Esophagus squamous epithelium (tissue), 4 donors: ENCODE measurements around the gene STAT5B.

Source experiments
- POLR2A ChIP-seq, 4 donors: fragments of 450-650 bp; IDR thresholded peaks; one replicate each; pipeline ENCODE4 v1.6.1; 2017; ENCODE audit warnings: antibody characterized with exemption in 4 of 4, mild to moderate bottlenecking in 4 of 4, moderate library complexity in 3 of 4
- TF ChIP-seq, protein P1 (sequence below), 6 experiments: fragments of 450-650 bp in 4 of 6; fragments of 200-600 bp in 2 of 6; sonication (generic) in 2 of 6; IDR thresholded peaks; one replicate each; pipeline ENCODE4 v1.5.1; 2016 to 2019; ENCODE audit warnings: antibody characterized with exemption in 6 of 6, mild to moderate bottlenecking in 4 of 6, moderate library complexity in 4 of 6

DNA sequence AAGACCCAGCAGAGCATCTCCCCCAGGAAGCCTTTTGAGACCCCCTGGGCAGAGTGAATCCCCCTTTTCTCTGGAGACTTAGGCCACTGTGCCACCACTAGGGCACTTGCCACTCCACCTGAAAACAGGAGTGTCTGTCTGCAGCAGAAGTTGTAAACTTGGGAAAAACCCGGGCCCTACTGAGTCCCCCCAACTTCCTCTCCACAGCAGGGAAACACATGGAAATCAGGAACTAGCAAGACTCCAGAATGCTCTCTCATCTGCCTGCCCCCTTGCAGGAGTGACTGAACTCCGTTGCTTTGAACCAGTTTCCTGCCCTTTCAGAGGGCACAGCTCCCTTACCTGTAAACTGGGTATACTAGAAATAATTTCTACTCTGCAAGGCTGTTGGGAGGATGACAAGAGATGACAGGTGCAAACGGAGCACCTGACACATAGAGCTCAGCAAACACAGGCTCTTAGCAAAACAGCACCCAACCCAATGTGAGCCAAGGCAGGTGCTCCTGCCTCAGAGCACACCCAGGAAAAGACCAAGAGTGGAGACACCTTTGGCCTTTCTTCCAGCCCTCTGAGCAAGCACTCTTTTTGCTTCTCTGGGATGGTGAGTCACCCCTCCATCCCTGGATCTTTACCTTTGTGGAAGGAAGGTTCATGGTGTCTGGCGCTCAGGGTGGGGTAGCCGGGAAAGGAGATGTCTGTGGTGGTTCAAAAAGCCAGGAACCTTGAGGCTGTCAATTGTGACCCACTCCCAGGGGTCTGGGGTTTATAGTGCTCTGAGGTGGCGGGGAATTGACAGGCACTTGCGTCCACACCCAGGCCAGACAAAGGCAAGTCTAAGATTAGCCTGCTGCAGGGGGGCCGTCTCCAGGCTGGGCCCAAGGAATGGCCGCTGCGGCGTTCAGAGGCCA is 91.2 kb downstream of the STAT5B start, which contains the start of gene HCRT:
- TF ChIP-seq, protein P1, sequence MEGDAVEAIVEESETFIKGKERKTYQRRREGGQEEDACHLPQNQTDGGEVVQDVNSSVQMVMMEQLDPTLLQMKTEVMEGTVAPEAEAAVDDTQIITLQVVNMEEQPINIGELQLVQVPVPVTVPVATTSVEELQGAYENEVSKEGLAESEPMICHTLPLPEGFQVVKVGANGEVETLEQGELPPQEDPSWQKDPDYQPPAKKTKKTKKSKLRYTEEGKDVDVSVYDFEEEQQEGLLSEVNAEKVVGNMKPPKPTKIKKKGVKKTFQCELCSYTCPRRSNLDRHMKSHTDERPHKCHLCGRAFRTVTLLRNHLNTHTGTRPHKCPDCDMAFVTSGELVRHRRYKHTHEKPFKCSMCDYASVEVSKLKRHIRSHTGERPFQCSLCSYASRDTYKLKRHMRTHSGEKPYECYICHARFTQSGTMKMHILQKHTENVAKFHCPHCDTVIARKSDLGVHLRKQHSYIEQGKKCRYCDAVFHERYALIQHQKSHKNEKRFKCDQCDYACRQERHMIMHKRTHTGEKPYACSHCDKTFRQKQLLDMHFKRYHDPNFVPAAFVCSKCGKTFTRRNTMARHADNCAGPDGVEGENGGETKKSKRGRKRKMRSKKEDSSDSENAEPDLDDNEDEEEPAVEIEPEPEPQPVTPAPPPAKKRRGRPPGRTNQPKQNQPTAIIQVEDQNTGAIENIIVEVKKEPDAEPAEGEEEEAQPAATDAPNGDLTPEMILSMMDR (IDR thresholded peaks at IDR 0.05) = no peak
- TF ChIP-seq POLR2A (IDR thresholded peaks at IDR 0.05) = no peak
